ENCODE data around the gene NIPA2. TPM values are rescaled to one million over a fixed set of nuclear protein-coding genes. Genes with fewer than 3 reads are reported as not detected.

The NIPA2 gene
- total RNA-seq, 3 donors from 2014 or later, result 35.7 to 50.8 (median 40.3) TPM

DNA sequence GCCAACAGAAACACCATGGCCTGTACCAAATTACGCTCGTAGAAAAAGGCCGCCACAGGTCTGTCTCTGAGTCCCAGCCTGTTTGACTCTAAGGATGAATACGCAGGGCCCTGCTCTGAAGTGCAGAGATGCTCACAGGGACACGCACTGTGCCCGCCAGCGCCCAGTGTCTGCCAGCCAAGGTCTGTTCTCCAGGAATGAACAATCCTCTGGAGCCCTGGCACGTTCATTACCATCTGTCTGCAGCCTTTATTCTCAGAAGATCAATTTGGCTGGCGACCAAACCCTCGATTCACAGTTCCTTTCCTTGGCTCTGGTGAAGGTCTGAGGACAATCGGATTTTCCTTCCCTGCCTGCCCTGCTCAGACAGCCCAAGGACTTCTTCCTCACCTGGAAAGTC lies 66.3 kb downstream of the NIPA2 start:
- no peak overlapping the region for H3K4me3 ChIP-seq
- TF ChIP-seq, protein P1, sequence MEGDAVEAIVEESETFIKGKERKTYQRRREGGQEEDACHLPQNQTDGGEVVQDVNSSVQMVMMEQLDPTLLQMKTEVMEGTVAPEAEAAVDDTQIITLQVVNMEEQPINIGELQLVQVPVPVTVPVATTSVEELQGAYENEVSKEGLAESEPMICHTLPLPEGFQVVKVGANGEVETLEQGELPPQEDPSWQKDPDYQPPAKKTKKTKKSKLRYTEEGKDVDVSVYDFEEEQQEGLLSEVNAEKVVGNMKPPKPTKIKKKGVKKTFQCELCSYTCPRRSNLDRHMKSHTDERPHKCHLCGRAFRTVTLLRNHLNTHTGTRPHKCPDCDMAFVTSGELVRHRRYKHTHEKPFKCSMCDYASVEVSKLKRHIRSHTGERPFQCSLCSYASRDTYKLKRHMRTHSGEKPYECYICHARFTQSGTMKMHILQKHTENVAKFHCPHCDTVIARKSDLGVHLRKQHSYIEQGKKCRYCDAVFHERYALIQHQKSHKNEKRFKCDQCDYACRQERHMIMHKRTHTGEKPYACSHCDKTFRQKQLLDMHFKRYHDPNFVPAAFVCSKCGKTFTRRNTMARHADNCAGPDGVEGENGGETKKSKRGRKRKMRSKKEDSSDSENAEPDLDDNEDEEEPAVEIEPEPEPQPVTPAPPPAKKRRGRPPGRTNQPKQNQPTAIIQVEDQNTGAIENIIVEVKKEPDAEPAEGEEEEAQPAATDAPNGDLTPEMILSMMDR (IDR thresholded peaks at IDR 0.05), result no peak
- TF ChIP-seq POLR2AphosphoS5 (IDR thresholded peaks at IDR 0.05), result no peak
- no peak for TF ChIP-seq POLR2A (IDR thresholded peaks at IDR 0.05)
- H3K36me3 ChIP-seq, result peaks cover 19% of the 10 kb centered on the region
- no peaks in the 10 kb centered on the region for H3K27me3 ChIP-seq
- intact Hi-C loops (cut with DNase I; ENCODE audit: low total_unique reads), result no loop called here
- no peak for DNase-seq (ENCODE audit: low spot score in 2 of 2)
- no peaks in the 10 kb centered on the region for H3K4me1 ChIP-seq
- H3K9me3 ChIP-seq, result no peaks in the 10 kb centered on the region
- H3K27ac ChIP-seq, result no peak overlapping the region

GRCh38 chr15:22907161-22907950 lies 68.9 kb downstream of the NIPA2 start:
- no peak overlapping the region for H3K4me3 ChIP-seq
- H3K36me3 ChIP-seq, result peaks cover 28% of the 10 kb centered on the region
- no peak for DNase-seq (ENCODE audit: low spot score in 2 of 2)
- no peaks in the 10 kb centered on the region for H3K9me3 ChIP-seq
- H3K27me3 ChIP-seq, result no peaks in the 10 kb centered on the region
- no peaks in the 10 kb centered on the region for H3K4me1 ChIP-seq
- TF ChIP-seq POLR2A (IDR thresholded peaks at IDR 0.05), result no peak
- no peak overlapping the region for H3K27ac ChIP-seq
- intact Hi-C loops (cut with DNase I; ENCODE audit: low total_unique reads), result no loop called here

- Histone ChIP-seq H3K4me3 (no peak overlapping the region), H3K4me1 (no peaks in the 10 kb centered on the region), H3K27ac (no peak overlapping the region), H3K27me3 (no peaks in the 10 kb centered on the region), H3K36me3 (peaks cover 34% of the 10 kb centered on the region), H3K9me3 (no peaks in the 10 kb centered on the region)
- TF ChIP-seq, protein P1 (IDR thresholded peaks at IDR 0.05), result no peak
- no peak for TF ChIP-seq POLR2A (IDR thresholded peaks at IDR 0.05)
- no peak for TF ChIP-seq POLR2AphosphoS5 (IDR thresholded peaks at IDR 0.05)
- intact Hi-C loops (cut with DNase I; ENCODE audit: low total_unique reads), result no loop called here
- no peak for DNase-seq (ENCODE audit: low spot score in 2 of 2)
Measured at GRCh38 chr15:22908830-22909229, 70.4 kb downstream of the NIPA2 start.

- Histone ChIP-seq H3K9me3 (no peaks in the 10 kb centered on the region), H3K27ac (no peak overlapping the region), H3K4me3 (no peak overlapping the region), H3K36me3 (peaks cover 34% of the 10 kb centered on the region), H3K27me3 (no peaks in the 10 kb centered on the region), H3K4me1 (no peaks in the 10 kb centered on the region)
- no peak for DNase-seq (ENCODE audit: low spot score in 2 of 2)
- intact Hi-C loops (cut with DNase I; ENCODE audit: low total_unique reads), result no loop called here
- TF ChIP-seq, protein P1 (IDR thresholded peaks at IDR 0.05), result no peak
- no peak for TF ChIP-seq POLR2A (IDR thresholded peaks at IDR 0.05)
- TF ChIP-seq POLR2AphosphoS5 (IDR thresholded peaks at IDR 0.05), result no peak
Measured at GRCh38 chr15:22911306-22911705, 72.8 kb downstream of the NIPA2 start.

- H3K36me3 ChIP-seq, result peaks cover 34% of the 10 kb centered on the region
Measured at GRCh38 chr15:22912256-22912655, 73.8 kb downstream of the NIPA2 start.

More at GRCh38 chr15:22912256-22912655, 73.8 kb downstream of the NIPA2 start:
- Histone ChIP-seq H3K4me1 (no peaks in the 10 kb centered on the region), H3K9me3 (no peaks in the 10 kb centered on the region), H3K4me3 (no peak overlapping the region), H3K27ac (no peak overlapping the region), H3K27me3 (no peaks in the 10 kb centered on the region)
- no peak for DNase-seq (ENCODE audit: low spot score in 2 of 2)
- intact Hi-C loops (cut with DNase I; ENCODE audit: low total_unique reads), result no loop called here
- TF ChIP-seq, protein P1 (IDR thresholded peaks at IDR 0.05), result no peak
- TF ChIP-seq POLR2AphosphoS5 (IDR thresholded peaks at IDR 0.05) (no peak), POLR2A (IDR thresholded peaks at IDR 0.05) (no peak)
